Activated CD4-positive, alpha-beta T cell treated with anti-CD3 and anti-CD28 coated beads for 4 hours (primary cell): Measurements from ENCODE around the gene ANGPTL8.

Source experiments
- DNase-seq, 2 donors: peaks; one replicate each; pipeline ENCODE4 v3.0.0-alpha.2; 2020

Gene ANGPTL8

DNA sequence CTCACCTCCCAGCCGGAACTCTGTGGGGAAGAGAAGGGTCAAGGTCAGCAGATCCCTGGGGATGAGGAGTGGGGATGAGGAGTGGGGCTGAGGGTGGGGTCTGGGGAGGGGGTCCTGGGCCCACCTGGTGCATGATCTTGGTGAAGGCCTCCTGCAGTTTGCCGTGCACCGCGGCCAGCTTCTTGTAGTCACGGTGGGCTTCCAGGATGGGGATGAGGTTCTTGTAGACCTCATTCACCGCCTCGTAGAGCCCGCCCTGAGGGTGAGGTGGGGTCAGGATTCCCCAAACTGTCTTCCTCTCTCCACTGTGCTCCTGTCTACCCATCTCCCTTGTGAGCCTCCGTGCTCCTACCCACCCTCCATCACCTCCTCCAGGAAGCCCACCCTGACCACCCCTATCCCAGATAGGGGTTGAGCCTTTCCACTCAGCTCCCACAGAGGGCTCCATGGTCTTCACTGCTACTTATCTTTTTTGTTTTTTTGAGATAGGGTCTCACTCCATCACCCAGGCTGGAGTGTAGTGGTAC lies 35.3 kb upstream of the ANGPTL8 start:
- no peak for DNase-seq

DNA sequence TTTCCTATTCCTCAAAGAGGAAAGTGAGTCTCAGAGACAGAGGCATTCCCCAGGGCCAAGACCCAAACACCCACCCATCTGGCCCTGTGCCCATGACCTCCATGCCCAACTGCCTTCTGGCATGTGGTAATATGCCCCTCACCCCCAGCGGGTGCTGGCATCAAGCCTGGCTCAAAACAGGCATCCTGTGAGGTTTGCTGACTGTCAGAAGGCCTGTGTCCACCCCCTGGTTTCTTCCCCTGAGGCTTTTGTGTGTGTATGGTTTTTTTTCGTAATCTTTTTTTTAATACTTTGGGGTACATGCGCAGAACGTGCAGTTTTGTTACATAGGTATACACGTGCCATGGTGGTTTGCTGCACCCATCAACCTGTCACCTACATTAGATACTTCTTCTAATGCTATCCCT lies 34.5 kb upstream of the ANGPTL8 start:
- DNase-seq: no peak

DNA sequence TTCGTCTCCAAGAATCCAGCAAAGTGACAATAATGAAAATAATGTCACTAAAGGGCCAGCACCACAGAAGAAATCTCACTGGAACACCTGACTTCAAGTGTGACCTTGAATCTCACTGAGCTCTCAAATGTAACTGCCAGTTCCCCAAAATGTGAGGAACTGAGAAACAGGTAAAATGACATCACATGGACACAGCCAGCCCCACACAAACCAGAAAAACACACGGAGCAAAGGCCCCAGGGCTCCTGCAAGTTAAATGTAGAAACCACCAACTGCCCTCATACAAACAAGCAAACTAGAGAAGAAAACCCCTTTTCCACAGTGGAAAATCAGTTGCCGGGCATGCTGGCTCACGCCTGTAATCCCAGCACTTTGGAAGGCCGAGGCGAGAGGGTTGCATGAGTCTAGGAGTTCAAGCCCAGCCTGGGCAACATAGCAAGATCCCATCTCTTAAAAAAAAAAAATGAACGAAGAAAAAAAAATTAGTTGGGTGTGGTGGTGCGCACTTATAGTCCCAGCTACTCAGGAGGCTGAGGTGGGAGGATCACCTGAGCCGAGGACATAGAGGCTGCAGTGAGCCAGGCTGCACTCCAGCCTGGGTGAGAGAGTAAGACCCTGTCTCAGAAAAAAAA lies 33.4 kb upstream of the ANGPTL8 start:
- no peak for DNase-seq

DNA sequence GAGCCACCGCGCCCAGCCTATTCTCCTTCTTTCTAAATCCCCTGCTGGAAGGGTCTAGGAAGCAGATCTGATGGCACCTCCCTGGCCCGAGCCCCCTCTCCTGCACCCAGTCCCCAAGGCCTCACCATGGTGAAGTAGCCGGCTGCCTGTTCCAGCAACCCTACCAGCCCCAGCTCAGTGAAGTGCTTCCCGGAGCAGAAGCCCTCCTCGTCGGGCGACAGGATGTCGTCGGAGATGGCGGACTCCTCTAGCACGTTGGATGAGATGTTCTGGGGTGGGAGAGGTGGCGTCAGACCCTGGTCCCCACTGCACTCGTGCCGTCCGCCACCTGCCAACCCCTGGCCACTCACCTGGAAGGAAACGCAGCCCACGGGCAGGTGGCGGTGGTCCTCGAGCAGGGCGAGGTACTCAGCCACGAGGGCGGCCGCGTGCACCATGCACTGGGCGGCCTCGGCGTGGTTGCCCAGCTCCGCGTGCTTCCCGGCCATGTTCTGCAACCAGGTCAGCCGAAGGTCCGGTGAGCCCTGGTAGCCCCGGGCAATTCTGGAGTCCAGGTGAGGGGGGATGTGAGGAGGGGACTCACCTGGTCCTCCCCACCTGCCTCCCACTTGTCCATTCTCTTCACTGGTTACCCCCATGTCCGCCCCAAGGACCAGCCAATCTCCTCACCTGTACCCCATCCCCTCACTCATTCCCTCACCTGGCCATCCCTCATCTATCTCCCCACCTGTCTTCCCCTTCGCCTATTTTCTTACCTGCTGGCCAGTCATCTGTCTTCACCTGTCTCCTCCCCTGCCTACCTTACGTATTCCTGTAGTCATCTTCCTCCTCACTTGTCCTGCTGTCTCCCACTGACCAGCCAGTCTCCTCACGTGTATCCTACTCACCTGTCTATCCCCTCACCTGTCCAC lies 30.6 kb upstream of the ANGPTL8 start:
- no peak for DNase-seq

DNA sequence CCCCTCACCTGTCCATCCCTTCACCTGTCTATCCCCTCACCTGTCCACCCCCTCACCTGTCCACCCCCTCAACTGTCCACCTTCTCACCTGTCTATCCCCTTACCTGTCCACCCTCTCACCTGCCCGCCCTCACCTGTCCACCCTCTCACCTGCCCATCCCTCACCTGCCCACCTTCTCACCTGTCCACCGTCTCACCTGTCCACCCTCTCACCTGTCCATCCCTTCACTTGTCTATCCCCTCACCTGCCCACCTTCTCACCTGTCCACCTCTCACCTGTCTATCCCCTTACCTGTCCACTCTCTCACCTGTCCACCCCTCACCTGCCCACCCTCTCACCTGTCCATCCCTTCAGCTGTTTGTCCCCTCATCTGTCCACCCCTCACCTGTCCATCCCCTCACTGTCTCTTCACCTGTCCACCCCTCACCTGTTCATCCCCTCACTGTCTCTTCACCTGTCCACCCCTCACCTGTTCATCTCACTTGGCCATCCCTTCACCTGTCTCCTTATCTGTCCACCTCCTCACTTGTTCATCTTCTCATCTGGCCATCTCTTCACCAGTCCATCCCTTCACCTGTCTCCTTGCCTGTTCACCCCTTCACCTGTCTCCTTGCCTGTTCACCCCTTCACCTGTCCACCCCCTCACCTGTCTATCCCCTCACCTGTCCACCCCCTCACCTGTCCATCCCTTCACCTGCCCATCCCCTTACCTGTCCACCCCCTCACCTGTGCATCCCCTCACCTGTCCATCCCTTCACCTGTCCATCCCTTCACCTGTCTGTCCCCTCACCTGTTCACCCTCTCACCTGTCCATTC lies 29.4 kb upstream of the ANGPTL8 start:
- DNase-seq: no peak

DNA sequence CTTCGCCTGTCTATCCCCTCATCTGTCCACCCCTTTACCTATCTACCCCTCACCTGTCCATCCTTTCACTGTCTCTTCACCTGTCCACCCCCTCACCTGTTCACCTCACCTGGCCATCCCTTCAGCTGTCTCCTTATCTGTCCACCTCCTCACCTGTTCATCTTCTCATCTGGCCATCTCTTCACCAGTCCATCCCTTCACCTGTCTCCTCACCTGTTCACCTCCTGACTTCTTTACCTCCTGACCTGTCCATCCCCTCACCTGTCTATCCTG lies 28.8 kb upstream of the ANGPTL8 start:
- no peak for DNase-seq

- no peak for DNase-seq
These were observed 25.0 kb upstream of the ANGPTL8 start for GRCh38 chr19:11214387-11214786.

GRCh38 chr19:11221082-11221598 lies 18.3 kb upstream of the ANGPTL8 start:
- DNase-seq: no peak

- DNase-seq: no peak
These were observed 16.2 kb upstream of the ANGPTL8 start for GRCh38 chr19:11223200-11223599.

DNA sequence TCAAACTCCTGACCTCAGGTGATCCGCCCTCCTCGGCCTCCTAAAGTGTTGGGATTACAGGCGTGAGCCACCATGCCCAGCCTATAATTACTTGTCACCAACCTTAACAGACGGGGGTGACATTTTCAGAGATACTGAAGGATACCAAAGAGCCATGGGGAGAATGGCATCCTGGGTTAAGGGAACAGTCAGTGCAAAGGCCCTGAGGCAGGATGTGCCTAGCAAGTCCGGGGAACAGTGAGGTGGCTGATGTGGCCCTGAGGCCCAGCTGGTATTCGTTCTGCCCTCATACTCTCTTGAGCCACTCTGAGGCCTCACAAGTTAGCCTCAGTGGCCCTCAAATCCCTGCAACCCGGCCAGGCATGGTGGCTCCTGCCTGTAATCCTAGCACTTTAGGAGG lies 15.0 kb upstream of the ANGPTL8 start:
- no peak for DNase-seq

- no peak for DNase-seq
These were observed 14.2 kb upstream of the ANGPTL8 start for GRCh38 chr19:11225172-11225571.

- no peak for DNase-seq
These were observed 13.6 kb upstream of the ANGPTL8 start for GRCh38 chr19:11225815-11226214.

GRCh38 chr19:11226716-11227166 lies 12.7 kb upstream of the ANGPTL8 start:
- DNase-seq: no peak

- DNase-seq: no peak
These were observed 12.1 kb upstream of the ANGPTL8 start for GRCh38 chr19:11227195-11227886.

DNA sequence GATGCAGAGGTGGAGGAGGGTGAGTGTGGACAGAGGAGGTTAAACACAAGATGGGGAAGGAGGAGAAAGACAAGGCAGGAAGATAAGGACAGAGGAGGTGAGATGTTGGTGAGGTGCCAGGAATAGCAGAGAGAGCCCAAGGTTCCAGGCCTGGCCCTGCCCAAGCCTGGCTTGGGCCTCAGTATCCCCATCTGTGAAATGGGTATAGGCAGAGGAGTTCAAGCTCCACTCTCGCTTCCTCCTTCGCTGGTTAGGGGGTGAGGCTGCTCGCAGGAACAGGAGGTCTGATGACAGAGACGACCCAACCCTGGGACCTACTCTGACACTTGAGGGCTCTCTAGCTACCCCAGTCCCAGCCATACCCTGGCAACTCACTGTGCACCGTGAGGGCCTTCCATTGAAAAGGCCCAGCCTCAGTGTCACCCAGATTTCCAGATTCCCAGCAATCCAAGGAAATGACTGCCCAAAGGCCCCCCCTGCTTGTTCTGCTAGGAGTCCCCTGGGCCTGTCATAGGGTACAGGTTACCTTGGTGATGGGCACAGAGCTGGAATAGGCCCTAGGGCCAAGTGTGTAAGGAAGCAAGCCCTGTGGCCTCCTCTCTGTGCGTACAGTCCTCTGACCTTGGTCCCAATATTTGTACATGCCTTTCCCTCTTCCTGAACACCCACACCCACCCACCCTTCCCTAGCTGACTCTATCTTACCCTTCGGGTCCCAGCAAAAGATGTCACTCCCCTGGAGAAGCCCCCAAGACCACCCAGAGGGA lies 8.6 kb upstream of the ANGPTL8 start:
- DNase-seq: no peak

DNA sequence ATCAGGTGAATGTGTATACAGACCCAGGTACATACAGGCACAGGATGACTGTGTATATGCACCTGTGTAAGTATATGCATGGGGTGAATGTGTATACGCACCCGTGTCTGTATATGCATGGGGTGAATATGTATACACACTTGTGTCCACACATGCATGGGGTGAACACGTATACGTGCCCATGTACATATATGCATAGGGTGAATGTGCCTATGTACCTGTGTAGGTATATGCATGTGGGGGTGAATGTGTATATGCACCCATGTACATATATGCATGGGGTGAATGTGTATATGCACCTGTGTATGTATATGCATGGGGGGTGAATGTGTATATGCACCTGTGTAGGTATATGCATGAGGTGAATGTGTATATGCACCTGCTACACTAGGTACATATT lies 6.9 kb upstream of the ANGPTL8 start:
- DNase-seq: no peak

GRCh38 chr19:11233073-11233472 lies 6.3 kb upstream of the ANGPTL8 start:
- no peak for DNase-seq

DNA sequence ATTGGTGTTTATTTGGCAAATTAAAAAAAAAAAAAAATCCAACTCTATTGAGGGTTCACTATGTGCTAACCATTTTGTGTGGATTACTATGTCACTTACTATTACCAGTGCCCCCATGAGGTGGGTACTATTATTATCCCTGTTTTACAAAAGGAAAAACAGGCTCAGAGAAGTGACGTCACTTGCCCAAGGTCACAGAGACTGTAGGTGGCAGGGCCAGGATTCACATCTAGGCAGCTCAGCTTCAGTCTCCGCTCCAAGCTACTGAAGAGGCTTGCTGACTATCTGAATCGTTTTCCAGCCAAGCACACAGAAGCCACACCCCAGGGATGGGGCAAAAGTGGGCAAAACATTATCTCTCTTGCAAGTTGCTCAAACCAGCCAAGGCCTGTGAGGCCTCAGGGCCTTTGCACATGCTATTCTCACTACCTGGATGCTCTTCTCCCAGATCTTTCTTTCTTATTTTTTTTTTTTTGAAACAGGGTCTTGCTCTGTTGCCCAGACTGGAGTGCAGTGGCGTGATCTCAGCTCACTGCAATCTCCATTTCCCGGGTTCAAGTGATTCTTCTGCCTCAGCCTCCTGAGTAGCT lies 4.8 kb upstream of the ANGPTL8 start:
- DNase-seq: no peak

- DNase-seq: no peak
These were observed 2.8 kb upstream of the ANGPTL8 start for GRCh38 chr19:11236324-11237301.

DNA sequence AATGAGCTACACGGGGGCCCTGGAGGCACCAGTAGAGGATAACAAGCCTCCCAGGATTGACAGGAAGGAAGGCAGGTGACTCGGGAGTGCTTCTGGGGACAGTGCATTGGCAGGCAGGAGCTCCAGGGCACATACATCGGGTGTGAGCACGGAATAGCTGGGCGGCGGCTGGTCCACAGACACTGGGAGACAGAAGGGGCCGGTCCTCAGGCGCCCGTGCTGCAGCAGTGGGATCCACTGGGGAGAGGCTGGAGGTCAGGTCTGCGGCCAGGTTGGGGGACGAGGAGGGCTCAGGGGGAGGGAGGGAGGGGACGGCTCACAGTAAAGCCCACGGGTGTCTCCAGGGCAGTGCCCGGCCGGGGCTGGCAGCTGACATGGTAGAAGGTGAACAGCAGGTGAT lies 2.1 kb upstream of the ANGPTL8 start:
- DNase-seq: no peak
